Tongue (tissue), 2 donors: ENCODE results near the gene OR1A2. TPM values are rescaled to one million over a fixed set of nuclear protein-coding genes. Genes with fewer than 3 reads are reported as not detected.
"Not testable (repeated sequence)": the region's sequence is repeated elsewhere in the genome, so short reads cannot be mapped to it uniquely, and the experiment has no call there.

Experiments
- DNase-seq: peaks from one replicate; pipeline ENCODE4 v3.0.0-alpha.2; 2015
- total RNA-seq: library from RNA; depleted of rRNA; stranded (reverse); fragments of >200 nt; gene quantifications from one replicate; pipeline ENCODE4 v1.2.3, GENCODE V29; 2014

OR1A2 gene
- total RNA-seq = not detected

GRCh38 chr17:3197219-3197618, at the start of gene OR1A2:
OR1A2 (plus strand) TSS chr17:3197519; CDS start chr17:3197519, 0 bp downstream.
- no peak for DNase-seq

DNA sequence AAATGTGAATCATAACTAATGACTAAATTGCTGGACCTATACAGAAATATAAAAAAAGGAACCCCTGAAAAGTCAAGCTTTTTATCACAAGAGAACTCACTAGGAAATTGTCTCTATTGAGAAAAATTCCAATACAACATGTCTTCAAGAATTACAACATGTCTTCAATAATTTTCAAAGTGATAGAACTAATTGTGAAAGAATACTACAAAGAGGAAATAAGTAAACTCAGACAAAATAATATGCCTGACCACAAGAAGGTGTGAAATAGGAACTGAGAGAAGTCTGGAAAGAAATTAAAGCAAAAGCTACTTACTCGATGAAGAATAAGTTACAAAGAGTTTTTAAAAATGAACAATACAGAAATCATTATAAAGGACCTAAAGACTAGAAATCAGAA, 40.1 kb upstream of the OR1A2 start:
- DNase-seq = no peak

DNA sequence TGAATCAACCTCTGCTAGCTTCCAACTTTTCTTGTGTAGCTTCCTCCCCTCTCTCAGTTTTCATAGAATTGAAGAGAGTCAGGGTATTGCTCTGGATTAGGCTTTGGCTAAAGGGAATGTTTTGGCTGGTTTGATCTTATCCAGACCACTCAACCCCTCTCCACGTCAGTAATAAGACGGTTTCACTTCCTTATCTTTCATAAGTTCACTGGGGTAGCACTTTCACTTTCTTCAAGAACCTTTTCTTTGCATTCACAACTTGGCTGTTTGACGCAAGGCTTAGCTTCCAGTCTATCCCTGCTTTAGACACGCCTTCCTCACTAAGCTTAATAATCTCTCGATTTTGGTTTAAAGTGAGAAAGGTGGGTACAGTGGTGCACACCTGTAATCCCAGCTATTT, 29.7 kb upstream of the OR1A2 start:
- DNase-seq = no peak

GRCh38 chr17:3189961-3190360, 7.4 kb upstream of the OR1A2 start:
- no peak for DNase-seq

- DNase-seq = no peak
Measured at GRCh38 chr17:3207367-3207766, 10.0 kb downstream of the OR1A2 start, which contains the start of gene OR1A1. OR1A1 (plus strand) TSS chr17:3207667; CDS start chr17:3215621, 7,954 bp downstream.

DNA sequence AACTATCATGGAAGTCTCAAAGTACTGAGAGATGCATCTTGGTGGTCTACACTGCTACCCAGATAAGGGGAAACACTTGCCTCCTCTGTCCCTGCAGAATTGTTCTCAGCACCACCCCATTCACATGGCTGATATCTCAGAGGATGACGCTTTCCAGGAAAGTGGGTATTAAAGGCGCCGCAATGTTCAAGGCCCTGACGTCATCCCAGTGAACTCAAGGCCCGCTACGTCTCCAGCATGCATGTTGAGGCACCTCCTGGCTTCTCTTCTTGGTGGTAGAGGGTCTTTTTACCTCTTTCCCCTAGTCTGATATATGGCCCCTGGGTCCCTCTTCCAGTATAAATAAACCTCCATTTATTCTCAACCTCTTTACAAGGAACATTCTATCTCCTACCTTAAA, 11.2 kb downstream of the OR1A2 start:
- DNase-seq = no peak

GRCh38 chr17:3213001-3213400, 15.7 kb downstream of the OR1A2 start:
- no peak for DNase-seq

GRCh38 chr17:3213587-3213986, 16.3 kb downstream of the OR1A2 start:
- no peak for DNase-seq

- not testable (repeated sequence) for DNase-seq
Measured at GRCh38 chr17:3219978-3220377, 22.7 kb downstream of the OR1A2 start.

- DNase-seq = no peak
Measured at GRCh38 chr17:3221850-3222249, 24.5 kb downstream of the OR1A2 start.

DNA sequence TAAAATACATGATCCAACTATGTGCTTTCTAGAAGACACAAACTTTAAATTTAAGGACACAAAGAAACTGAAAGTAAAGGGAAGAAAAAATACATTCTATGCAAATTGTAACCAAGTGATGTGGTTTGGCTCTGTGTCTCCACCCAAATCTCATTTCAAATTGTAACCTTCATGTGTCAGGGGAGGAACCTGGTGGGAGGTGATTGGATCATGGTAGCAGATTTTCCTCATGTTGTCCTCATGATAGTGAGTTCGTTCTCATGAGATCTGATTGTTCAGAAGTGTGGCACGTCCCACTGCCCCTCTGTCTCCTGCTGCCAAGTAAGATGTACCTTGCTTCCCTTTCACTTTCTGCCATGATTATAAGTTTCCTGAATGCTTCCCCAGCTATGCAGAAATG, 25.2 kb downstream of the OR1A2 start:
- DNase-seq = no peak

- DNase-seq = not testable (repeated sequence)
Measured at GRCh38 chr17:3224721-3225352, 27.5 kb downstream of the OR1A2 start.

- DNase-seq = not testable (repeated sequence)
Measured at GRCh38 chr17:3232300-3232699, 35.0 kb downstream of the OR1A2 start.

DNA sequence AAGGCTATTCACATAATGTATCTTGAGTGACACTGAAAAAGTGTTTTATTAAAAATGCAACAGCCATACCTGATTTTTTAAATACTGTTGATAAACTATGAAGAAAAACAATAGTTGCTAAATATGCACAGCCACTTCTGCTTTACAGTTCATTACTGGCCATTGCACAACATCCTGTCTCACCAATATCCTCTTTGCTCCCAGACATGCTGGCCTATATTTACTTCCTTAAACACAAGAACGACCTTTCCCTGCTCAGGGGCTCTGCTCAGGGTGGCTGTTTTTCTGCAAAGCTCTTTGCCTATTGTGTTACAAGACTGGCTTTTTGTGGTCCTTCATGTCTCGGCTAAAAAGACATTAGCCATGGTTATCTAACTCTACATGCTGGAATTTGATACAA, 41.4 kb downstream of the OR1A2 start:
- not testable (repeated sequence) for DNase-seq

DNA sequence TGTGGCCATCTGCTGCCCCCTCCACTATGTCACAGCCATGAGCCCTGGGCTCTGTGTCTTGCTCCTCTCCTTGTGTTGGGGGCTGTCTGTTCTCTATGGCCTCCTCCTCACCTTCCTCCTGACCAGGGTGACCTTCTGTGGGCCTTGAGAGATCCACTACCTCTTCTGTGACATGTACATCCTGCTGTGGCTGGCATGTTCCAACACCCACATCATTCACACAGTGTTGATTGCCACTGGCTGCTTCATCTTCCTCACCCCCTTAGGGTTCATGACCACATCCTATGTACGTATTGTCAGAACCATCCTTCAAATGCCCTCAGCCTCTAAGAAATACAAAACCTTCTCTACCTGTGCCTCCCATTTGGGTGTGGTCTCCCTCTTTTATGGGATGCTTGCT, 43.7 kb downstream of the OR1A2 start:
- DNase-seq = not testable (repeated sequence)

GRCh38 chr17:3244841-3245240, 47.5 kb downstream of the OR1A2 start:
- DNase-seq = not testable (repeated sequence)

Other genes starting within 250 kb of the OR1A2 start
- not detected for gene OR1D5, start 133.9 kb upstream of the OR1A2 start, total RNA-seq
- not detected for gene OR1D2, start 93.1 kb upstream of the OR1A2 start, total RNA-seq
- gene OR1G1, start 70.0 kb upstream of the OR1A2 start, total RNA-seq = not detected
- not detected for gene OR1A1, start 10.1 kb downstream of the OR1A2 start, total RNA-seq
- gene OR3A1, start 100.8 kb downstream of the OR1A2 start, total RNA-seq = 0.72 TPM
- 0.31 TPM for gene OR3A2, start 188.8 kb downstream of the OR1A2 start, total RNA-seq
- not detected for gene OR1E1, start 200.9 kb downstream of the OR1A2 start, total RNA-seq
- not detected for gene OR3A3, start 213.9 kb downstream of the OR1A2 start, total RNA-seq
- gene OR1E2, start 236.3 kb downstream of the OR1A2 start, total RNA-seq = not detected